GM04503 (cell line): ENCODE measurements around the gene DOCK3.
A peak's percentile ranks its signal among the peaks of the same experiment; 100 is the strongest.
"Not testable (repeated sequence)": the region's sequence is repeated elsewhere in the genome, so short reads cannot be mapped to it uniquely, and the experiment has no call there.

Experiments
- DNase-seq: peaks from one replicate; pipeline ENCODE4 v3.0.0-alpha.2; 2012; ENCODE audit warnings: low read depth

The DOCK3 gene

DNA sequence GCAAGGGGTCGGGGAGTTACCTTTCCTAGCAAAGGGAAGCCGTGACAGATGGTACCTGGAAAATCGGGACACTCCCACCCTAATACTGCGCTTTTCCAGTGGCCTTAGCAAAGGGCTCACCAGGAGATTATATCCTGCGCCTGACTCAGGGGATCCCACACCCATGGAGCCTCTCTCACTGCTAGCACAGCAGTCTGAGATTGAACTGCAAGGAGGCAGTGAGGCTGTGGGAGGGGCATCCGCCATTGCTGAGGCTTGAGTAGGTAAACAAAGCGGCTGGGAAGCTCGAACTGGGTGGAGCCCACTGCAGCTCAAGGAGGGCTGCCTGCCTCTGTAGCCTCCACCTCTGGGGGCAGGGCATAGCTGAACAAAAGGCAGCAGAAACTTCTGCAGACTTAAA, 693.5 kb downstream of the DOCK3 start:
- DNase-seq = not testable (repeated sequence)

DNA sequence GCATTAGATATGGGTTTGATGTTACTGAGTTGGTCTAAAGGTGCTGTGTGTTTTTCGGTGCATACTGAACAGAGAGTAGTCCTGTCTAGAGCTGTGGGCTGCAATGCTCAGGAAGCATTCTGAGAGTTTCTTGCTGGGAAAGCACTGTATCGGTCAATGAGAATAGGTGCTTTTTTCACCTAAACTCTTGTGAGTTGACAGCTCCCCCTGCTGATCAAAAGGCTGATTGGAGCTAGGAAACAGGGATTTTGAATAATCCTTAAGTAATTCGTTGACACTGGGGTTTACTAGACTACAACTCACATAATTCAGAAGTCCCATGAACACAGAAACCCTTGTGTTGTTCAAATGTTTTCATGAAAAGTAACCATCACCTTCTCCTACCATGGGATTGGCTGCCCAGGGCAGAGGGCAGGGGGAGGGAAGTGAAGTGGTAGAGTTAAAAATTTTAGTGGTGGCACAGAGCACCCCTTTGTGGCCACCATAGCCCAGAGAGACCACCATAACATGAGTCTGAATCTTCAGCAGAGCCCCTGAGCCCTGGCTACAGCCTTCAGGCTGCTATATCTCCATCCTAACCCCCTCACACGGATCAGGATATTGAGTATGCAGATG, 697.3 kb downstream of the DOCK3 start:
- no peak for DNase-seq

DNA sequence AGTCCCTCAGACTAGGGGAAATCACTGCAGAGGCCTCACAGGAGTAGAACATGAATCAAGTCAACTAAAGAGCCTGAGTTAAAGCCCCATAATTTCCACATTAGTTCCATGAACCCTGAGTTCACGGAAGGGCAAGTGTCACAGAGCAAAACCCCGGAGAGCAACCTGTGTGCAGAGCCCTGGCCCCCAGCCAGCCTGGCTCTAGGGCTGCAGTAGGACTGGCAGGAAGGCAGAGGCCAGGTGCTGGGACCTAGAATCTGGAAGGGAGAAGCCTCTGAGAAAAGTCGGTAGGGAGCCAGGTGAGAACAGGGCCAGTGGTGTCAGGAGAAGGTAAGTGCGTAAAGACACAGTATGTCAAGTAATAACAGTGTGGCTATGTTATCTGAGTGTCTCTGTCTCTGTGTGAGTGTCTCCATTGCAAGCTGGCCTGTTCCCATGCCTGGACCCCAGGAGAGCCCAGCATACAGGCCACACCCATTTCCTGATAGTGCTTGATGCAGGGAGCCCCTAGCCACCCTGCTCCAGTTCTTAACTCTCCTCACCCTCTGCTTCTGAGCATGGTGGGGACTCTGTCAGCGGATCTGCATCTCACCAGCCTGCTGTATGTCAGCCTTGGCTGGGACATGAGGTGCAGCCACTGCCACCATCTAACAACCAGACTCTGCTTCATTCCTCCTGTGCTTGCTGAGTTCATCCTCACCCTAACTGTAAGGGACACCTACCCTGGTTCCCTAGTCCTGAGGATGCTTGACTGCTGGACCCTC, 699.1 kb downstream of the DOCK3 start:
- no peak for DNase-seq

DNA sequence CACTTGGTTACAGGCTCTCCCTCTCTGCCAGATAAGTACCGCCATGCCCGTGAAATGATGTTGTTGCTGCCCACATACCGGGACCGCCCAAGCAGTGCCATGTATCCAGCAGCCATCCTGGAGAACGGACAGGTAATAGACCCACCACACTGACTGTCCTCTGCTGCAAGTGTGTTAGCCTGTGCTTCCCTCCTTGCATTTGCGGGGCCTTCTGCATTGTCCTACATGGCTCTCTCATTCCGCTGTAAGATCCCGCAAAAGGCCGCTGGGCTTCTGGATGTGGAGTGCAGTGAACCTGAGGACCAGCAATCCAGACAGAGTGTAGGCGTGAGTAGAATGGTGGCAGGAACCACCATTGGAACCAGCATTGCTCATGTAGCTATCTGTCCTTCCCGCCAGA, 699.7 kb downstream of the DOCK3 start:
- DNase-seq = no peak

DNA sequence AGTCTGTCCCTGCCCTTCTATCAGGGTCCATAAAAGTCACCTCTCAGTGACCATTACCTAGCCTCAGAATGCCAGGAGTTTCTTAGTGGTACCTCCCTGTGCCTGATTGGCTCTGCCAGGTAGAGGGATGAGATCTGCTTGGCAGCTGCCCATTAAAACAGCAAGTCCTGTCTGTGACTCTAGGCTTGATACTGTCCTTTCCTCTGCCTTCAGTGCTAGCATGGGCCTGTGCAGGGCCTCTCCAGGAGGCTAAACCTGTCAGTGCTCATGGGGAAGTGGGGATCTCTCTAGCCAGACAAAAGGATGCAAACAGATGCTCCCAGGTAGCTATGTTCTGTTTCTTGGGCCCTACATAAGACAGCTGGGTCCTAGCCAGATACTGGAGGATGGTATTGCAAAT, 700.4 kb downstream of the DOCK3 start:
- no peak for DNase-seq

DNA sequence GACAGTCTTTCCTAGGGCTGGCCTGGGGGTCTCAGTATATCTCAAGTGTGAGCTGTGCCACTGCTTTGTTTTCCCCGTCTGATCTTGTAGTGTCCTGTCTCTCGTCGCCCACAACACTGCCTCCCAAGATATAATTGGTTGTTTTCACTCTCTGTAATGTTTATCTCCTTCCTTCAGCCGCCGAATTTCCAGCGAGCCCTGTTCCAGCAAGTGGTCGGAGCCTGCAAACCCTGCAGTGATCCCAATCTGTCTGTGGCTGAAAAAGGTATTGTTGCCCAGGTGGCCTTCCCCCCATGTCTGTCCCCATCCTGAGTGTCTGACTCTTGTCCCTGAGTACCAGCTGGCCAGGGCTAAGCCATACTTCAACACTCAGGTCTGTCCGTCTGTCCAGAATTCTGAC, 700.8 kb downstream of the DOCK3 start:
- DNase-seq = no peak

DNA sequence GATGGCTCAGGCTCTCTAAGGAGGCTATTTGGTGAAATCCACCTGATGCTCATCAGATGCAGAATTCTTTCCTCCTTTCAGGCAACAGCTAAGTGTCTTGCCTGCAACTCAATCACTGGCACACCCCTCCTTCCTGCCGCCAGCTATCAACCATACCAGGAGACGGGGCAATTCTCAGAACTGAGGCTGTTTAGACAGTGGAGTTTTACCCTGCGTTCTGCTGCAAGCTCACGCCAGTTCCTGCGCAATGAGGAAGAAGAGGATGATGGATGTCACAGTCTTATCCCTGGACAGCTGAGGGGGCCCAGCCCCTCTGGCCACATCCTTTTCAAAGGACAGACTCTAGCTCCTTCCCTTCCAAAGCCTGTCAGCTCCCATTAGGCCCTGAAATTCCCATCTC, 703.3 kb downstream of the DOCK3 start:
- no peak for DNase-seq

DNA sequence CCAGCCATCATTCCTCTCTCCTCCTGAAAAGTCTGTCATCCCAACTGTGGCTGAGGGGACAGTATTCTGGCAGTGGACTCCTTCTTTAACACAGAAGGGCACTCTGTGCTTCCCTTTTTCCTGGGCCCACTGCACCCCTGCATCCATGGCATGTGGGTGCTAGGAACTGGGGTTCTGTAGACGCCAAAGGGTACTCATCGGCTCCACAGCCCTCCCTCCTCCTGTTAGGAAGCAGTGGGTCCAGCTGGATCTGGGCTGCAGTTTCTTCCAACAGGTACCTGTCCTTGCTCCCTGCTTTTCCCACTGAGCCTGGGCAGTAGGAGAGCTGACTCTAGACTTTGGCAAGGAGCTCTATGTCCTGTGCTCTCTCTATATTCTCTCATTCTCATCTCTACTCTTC, 704.0 kb downstream of the DOCK3 start:
- no peak for DNase-seq

DNA sequence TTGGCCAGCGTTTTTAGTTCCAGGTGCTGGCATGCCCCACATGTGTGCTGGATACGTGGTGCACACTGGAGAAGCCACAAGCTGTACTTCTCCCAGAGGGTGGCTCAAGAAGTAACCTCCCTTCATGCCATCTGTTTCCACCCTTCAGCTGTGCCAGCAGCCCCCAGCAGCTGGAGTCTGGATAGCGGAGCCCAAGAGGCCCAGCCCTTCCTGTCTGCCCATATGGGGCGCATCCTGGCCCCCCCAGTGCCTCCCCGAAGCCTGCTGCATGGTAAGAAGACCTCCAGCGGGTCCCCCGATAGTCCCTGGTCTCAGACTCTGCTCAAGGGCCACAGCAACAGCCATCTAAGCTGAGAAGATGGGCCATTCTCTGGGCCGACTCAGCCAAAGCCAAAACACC, 704.6 kb downstream of the DOCK3 start:
- no peak for DNase-seq

DNA sequence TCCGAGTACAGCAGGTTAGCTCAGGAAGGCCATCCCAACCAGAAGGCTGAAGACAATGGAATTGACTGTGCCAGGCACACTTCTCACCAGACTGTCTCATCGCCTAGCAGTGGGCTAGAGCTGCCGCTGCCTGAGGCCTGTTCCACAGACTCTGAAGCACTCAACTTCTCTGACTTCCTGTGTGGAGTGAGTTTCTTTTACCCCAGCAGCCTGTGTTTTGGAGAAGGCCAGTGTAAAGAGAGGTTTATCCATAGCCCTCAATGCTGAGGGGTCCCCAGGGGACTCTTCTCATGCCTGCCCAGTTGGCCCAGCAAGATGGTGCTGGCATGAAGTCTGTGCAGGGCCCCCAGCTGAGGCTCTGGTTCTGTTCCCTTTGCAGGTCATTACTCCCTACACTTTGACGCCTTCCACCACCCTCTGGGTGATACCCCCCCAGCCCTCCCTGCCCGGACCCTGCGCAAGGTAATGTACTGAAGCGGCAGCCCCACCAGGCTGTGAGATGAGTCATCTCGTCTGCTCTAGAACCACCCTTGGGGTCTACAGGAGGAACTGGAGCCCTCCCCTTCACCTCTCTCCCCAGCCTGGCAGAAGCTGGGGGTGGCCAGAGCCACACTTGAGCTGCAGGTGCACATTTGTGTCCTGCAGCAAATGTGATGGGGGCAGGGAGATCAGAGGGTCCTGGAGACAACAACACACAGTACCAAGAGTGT, 705.2 kb downstream of the DOCK3 start:
- no peak for DNase-seq

DNA sequence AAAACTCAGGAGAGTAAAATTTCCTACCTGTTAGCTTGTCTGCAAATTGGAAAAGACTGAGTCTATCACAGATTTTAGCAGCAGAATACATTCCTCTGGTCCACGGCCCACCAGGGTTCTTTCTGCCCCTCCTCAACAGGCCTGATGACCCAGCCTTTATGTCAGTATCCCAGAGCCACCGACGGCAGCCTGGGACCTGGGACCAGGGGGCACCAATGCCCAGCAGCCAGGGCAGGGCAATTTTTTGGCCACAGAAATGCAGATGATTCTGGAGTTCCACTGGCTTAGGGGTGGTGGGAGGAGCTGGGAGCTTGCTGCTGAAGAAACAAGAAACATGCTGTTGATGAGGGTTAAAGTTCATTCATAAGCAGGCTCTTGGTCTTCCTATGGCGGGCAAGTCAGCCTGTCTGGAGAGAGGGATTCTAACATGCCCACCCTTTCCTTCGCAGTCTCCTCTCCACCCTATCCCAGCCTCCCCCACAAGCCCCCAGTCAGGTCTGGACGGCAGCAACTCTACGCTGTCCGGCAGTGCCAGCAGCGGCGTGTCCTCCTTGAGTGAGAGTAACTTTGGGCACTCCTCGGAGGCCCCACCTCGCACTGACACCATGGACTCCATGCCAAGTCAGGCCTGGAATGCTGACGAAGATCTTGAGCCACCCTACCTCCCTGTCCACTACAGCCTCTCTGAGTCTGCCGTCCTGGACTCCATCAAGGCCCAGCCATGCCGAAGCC, 706.0 kb downstream of the DOCK3 start:
- DNase-seq = no peak

DNA sequence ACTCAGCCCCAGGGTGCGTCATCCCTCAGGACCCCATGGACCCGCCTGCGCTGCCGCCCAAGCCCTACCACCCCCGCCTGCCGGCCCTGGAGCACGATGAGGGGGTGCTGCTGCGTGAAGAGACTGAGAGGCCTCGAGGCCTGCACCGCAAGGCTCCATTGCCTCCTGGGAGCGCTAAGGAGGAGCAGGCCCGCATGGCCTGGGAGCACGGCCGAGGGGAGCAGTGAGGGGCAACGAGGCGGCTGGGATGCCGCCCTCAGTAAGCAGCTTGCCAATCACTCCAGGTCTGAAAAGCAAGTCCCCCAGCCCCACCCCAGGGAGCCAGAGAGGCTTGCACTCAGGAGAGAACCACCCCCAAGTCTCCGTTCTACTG, 706.6 kb downstream of the DOCK3 start:
- DNase-seq = no peak

DNA sequence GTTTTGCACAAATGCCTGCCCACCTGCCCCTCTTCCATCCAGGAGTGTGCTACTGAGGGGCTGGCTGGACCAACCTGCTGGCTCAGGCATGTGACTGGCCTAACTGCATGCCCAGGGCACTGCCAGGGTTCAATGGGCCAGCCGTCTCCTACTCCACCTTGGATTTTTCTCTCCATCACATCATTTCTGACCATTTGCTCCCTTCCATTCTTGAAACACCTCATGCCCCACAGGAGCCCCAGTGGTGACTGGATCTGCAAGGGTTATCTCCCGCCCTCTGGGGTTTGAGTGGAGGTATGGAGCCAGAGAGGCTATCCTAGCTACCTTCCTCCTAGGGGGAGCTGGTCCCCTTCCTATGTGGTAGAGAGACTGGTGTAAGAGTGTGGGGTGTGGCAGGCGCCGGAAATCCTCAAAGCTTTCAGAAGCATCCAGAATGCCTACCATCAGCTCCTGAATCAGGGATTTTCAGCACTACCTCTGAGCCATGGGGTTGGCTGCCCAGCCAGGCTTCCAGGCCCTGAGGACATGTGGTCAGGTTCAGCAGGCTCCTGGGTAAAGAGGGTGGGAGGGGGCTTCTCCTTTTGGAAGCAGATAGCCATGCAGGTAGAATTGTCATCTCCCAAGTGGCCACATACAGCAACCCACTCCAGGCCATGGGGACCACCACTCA, 707.5 kb downstream of the DOCK3 start:
- DNase-seq = no peak

DNA sequence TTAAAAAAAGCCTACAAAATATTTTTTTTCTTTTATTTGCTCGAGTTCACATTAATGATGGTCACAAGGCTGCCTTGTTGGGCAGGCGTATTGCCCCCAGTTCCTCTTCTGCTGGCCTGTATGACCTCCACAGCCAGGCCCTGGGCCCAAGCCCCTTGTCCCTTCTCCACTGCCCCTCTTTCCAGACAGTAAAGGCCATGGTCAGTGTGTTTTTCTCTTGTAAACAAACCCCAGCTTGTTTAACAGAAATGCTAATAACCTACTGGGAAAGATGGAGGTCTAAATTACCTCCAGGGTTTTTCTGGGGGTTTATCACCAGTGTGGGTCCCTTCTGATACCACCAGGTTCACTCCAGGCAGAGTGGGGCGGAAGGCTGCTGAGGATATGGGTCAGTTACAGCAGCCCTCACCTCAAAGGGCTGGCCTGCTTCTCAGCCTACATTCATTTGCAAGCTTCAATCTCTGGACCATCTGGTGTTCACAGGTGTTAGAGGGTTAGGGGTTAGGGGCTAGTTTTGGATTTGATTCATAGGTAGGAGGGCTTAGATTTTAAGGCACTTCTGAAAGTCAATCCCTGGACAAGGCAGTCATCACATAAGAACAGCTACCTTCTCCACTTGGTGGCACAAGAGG, 708.3 kb downstream of the DOCK3 start:
- no peak for DNase-seq

DNA sequence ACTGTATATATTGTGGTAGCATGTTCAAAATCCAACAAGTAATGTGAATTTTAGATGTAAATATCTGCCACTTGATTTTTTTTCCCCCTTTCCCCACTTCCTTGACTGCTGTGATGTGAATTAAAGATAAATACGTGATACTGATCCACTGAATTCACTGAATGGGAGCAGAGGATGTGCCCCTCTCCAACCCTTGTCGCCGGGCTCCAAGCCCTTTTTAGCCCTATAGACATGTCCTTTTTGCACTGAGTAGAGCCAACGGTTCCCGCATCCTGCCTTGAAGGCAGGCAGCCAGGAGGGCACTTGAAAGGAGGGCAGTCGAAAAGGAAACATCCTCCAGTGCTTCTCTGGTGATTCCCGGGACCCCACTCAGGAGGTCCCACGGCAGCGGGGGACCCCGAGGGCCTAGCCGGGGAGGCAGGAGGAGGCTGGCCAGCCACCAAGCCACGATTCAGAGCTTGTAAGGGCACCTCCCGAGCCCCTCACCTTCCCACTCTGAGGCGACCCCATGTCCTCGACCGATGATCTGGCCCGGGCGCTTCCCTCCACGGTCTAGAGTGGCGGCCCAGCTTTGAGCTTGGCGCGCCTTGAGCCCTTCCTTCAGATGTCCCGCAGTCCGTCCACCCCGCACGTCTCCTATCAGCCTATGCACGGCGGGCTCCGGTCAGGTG, 709.5 kb downstream of the DOCK3 start:
- no peak for DNase-seq

DNA sequence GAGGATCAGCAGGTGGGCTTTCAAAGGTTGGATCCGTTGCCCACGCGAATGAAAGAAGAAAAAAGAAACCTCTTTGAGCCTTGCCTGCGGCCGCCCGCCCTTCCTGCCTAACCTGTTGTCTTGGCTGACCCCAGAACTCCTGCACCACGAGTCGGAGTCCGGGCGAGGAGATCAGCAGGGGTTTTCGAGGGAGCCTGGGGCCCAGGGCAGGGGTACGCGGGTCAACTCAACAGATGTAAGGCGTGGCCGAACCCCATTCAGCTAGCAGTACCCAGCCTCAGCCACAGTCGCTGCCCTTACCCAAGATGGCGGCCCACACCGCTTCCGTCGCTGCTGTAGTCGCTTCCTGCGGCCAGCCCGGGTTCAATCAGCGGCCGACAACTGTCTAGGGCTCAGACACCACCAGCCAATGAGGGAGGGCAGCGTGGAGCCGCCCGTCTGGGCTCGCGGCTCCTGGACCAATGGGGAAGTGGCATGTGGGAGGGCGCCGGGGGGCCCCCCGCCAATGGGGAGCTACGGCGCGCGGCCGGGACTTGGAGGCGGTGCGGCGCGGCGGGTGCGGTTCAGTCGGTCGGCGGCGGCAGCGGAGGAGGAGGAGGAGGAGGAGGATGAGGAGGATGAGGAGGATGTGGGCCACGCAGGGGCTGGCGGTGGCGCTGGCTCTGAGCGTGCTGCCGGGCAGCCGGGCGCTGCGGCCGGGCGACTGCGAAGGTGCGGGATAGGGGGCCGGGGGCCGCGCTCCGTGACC, 710.2 kb downstream of the DOCK3 start, which contains the start of gene MANF:
TSS of gene MANF (plus strand) at position 566 of the 748 bp plus-strand sequence. CDS start at position 618, 52 bp downstream.
- peak; percentile 88 for DNase-seq

DNA sequence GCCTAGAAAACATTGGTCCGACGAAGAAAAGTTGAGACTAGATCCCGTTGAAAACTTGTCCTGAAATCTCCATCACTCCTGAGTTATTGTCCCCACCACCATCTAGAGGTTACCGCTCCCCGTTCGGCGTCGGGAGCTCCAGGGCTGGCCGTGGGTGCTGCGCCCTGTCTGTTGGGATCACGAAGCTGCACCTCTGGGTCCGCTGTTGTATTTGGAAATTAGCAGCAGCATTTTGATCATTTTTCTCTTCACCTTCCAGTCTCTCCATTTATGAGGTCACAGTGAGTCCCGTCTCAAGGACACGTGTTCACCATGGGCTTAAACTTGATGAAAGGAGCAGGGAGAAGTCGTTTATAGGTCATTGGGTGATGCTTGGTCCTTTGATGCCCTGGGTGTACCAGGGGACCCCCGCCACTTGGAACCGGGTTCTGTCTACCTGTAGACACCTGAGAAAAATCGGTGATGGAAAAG, 710.9 kb downstream of the DOCK3 start:
- no peak for DNase-seq

DNA sequence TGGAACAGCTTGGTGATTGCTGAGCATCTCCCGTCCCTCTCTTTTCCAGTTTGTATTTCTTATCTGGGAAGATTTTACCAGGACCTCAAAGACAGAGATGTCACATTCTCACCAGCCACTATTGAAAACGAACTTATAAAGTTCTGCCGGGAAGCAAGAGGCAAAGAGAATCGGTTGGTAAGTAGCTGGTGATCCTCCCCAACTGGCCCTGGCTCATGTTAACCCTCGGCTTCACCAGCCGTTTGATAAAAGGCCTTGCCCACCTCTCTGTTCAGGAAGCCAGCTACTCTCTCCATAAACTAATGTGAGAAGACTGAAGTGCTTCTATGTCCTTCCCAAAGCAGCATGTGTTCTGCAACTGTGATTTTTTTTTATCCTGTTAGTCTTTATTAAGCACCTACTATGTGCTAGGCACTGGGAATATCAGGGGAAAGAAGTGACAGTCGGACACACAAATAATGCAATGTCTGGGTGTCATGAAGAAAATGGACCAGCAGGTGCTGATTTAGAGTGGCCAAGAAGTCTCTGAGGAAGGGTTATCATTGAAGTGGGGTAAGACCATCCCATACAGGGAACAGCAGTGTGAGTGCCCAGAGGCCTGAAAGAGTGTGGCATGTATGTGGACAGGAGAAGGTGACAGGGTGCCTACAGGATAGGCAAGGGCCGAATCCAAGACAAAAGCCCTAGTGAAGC, 711.6 kb downstream of the DOCK3 start:
- no peak for DNase-seq

DNA sequence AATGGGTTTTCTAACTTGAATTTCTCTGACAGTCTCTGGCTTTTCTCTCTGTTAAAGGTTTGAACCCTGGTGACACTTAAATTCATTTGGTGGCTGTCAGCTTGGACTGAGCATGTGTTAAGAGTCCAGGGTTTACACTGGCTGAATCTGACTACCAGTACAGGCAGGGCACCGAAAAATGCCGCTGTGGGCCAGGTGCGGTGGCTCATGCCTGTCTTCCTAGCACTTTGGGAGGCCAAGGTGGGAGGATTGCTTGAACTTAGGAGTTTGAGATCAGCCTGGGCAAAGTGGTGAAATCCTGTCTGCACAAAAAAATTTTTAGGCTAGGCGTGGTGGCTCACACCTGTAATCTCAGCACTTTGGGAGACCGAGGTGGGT, 712.1 kb downstream of the DOCK3 start:
- no peak for DNase-seq

DNA sequence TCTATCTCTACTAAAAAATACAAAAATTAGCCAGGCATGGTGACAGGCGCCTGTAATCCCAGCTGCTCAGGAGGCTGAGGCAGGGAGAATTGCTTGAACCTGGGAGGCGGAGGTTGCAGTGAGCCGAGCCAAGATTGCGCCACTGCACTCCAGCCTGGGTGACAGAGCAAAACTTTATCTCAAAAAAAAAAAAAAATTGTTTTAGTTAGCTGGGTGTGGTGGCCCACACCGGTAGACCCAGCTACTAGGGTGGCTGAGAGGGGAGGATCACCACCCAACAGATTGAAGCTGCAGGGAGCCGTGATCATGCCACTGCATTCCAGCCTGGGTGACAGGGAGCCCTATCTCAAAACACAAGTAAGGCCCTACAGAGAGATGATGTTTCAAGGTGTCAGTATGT, 712.6 kb downstream of the DOCK3 start:
- not testable (repeated sequence) for DNase-seq
